Muscle of leg (tissue), 16 donors: Measurements from ENCODE around the gene NAAA. TPM values are rescaled to one million over a fixed set of nuclear protein-coding genes. Genes with fewer than 3 reads are reported as not detected.
"Not testable (repeated sequence)": the region's sequence is repeated elsewhere in the genome, so short reads cannot be mapped to it uniquely, and the experiment has no call there.

Experiments
- DNase-seq: peaks from one replicate; pipeline ENCODE4 v3.0.0; 2013
- H3K27ac ChIP-seq: one replicate; pipeline ENCODE4 v1.5.1; 2013; ENCODE audit warnings: mild to moderate bottlenecking, low read length, control low read depth
- H3K27me3 ChIP-seq: one replicate; pipeline ENCODE4 v1.6.1; 2013; ENCODE audit warnings: low read length; ENCODE audit not compliant: control insufficient read depth, insufficient read depth
- H3K36me3 ChIP-seq: one replicate; pipeline ENCODE4 v1.6.1; 2013; ENCODE audit warnings: low read length; ENCODE audit not compliant: control insufficient read depth, insufficient read depth
- H3K4me1 ChIP-seq: one replicate; pipeline ENCODE4 v1.6.1; 2013; ENCODE audit warnings: low read length; ENCODE audit not compliant: control insufficient read depth, insufficient read depth
- H3K4me3 ChIP-seq: one replicate; pipeline ENCODE4 v1.5.1; 2013; ENCODE audit warnings: low read length, control low read depth
- H3K9me3 ChIP-seq: replicated peaks from 2 replicates; pipeline ENCODE4 v1.6.1; 2013; ENCODE audit warnings: low read depth, low read length; ENCODE audit not compliant: control insufficient read depth
- WGBS: methylation state at CpG from one replicate; pipeline ENCODE4 v1.1.5; 2013; ENCODE audit warnings: missing lambda C conversion rate; ENCODE audit not compliant: insufficient coverage; 5-methylcytosine and 5-hydroxymethylcytosine counted together
- long read RNA-seq, 11 donors: transcript quantifications; one replicate each; lab custom pipeline, GENCODE V29; 2026
- polyA plus RNA-seq, 8 donors: library from polyadenylated mRNA; unstranded; fragments of 120-200 nt; gene quantifications; one replicate each; pipeline versions ENCODE4 v1.2.1 to v1.2.3, GENCODE V29; 2013; ENCODE audit warnings: inconsistent platforms in 1 of 8, low replicate concordance in 1 of 8; ENCODE audit not compliant: insufficient read length in 8 of 8, insufficient read depth in 1 of 8
- total RNA-seq: library from RNA; stranded (reverse); fragments of 120-200 nt; gene quantifications from one replicate; pipeline ENCODE4 v1.2.4, GENCODE V29; 2013

The NAAA gene
- total RNA-seq = 8.8 TPM
- 10 to 100 TPM in 7 of 8 donors, 1 to 10 TPM in 1; 7.4 to 21.6 (median 12.0) TPM for polyA plus RNA-seq
- long read RNA-seq, donor 1 = 0 reads
- long read RNA-seq, donor 2 = 0 reads
- long read RNA-seq, donor 3, partial matches to known transcripts = 0 of 5 reads
- long read RNA-seq, donor 3, other reads (novel, unspliced or antisense) = 0 of 5 reads
- long read RNA-seq, donor 4 = 0 reads
- long read RNA-seq, donor 5, partial matches to known transcripts = 0 of 7 reads
- long read RNA-seq, donor 5, other reads (novel, unspliced or antisense) = 0 of 7 reads
- long read RNA-seq, donor 6, partial matches to known transcripts = 0 of 5 reads
- long read RNA-seq, donor 6, other reads (novel, unspliced or antisense) = 0 of 5 reads
- long read RNA-seq, donor 7, partial matches to known transcripts = 0 of 2 reads
- long read RNA-seq, donor 7, other reads (novel, unspliced or antisense) = 0 of 2 reads
- long read RNA-seq, donor 8, partial matches to known transcripts = 0 of 3 reads
- long read RNA-seq, donor 8, other reads (novel, unspliced or antisense) = 0 of 3 reads
- long read RNA-seq, donor 9 = 0 reads
- long read RNA-seq, donor 10, partial matches to known transcripts = 0 of 2 reads
- long read RNA-seq, donor 10, other reads (novel, unspliced or antisense) = 0 of 2 reads
- long read RNA-seq, donor 11, partial matches to known transcripts = 0 of 1 reads
- long read RNA-seq, donor 11, other reads (novel, unspliced or antisense) = 0 of 1 reads

DNA sequence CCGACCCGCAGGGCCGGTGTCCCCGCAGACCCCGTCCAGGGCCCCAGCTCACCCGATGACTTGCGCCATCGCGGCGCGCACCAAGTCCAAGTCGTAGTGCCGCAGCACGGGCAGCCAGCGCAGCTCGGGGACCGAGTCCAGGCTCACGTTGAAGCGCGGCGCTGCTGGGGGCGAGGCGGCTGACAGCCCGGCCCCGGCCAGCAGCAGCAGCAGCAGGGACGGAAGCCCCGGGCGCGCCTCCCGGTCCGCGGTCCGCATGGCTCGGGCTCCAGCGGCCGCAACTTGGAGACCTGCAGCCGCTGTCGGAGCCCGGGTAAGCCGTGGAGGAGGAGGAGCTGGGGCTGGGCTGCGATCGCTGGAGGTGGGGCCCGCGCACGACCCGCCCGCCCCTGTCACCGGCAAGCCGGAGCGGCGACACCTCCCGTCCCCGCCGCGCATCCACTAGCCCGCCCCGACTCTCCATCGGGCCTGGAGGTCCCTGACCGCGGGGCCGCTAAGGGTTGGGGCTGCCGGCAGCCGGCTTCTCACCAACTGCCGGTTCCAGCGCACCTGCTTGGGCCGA lies at the start of gene NAAA:
Gene NAAA, minus strand, starts transcription at position 322 of the 562 bp plus-strand sequence. Its CDS starts 64 bp downstream, at position 258.
- WGBS = under 1% methylated on average over 64 of the region's 66 CpGs
- peaks cover 2% of the 10 kb centered on the region for H3K36me3 ChIP-seq
- H3K4me3 ChIP-seq = peak within 1 kb of the TSS; percentile 81
- peak; percentile 75 for DNase-seq
- peak within 1 kb of the TSS; percentile 71 for H3K27ac ChIP-seq
- peaks cover 2% of the 10 kb centered on the region for H3K4me1 ChIP-seq
- no peaks in the 10 kb centered on the region for H3K27me3 ChIP-seq
- H3K9me3 ChIP-seq = no peaks in the 10 kb centered on the region

DNA sequence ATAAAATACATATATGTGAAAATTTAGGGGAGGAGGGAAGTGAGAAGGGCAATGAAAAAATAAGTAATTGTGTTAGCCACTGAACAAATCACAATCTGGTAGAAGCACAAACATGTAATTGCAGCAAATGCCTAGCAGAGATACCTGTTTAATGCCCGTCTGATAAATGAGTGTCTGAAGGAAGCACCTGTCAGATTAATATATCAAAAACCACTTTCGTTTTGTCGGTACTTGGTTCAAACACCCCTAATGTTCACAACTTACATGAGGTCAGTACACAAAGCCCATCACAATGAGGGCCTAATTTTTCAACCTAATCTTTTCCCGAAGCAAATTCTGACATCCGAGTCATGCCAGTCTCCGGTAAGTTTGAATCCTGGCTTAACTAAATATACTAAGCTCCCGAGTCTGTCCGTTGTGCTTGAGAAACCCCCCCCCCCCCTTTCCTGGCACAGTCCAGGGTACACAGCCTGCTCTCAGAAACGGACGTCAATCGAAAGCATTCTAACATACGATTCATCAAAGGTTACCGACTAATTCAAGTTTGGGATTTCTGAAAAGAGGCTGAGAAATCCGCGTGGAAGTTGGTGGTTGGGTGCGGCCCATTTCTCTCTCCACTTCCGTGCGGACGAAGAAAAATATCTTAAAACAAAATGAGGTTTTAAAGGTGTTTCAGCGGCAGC lies 49.2 kb upstream of the NAAA start:
- no peaks in the 10 kb centered on the region for H3K9me3 ChIP-seq
- WGBS = 0% methylated on average over 7 of the region's 20 CpGs
- peaks cover 8% of the 10 kb centered on the region for H3K4me1 ChIP-seq
- peak; percentile 14 for DNase-seq
- peak overlapping the region; percentile 94 for H3K4me3 ChIP-seq
- H3K27me3 ChIP-seq = no peaks in the 10 kb centered on the region
- H3K27ac ChIP-seq = peak overlapping the region; percentile 82
- peaks cover 3% of the 10 kb centered on the region for H3K36me3 ChIP-seq

DNA sequence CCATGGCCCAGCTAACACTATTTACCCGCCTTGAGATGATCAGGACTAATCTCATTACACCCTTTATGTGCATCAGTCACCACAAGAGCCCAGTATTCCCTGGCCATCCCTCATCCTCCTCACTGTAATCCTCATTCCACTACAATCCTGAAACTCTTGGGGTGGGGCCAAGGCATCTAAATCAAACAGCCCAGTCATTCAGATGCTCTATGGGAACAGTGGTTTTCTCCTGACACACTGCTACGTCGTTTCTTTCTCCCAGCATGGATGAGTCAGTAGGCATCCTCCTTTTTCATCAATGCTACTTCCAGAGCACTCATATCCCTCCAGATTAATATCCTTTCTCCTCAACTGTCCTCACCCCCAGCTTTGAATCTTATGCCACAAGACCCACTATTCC lies 44.3 kb upstream of the NAAA start:
- H3K27me3 ChIP-seq = no peaks in the 10 kb centered on the region
- 89% methylated on average over 3 of the region's 3 CpGs for WGBS
- H3K4me3 ChIP-seq = no peak overlapping the region
- no peak for DNase-seq
- peaks cover 8% of the 10 kb centered on the region for H3K36me3 ChIP-seq
- no peaks in the 10 kb centered on the region for H3K9me3 ChIP-seq
- peaks cover 6% of the 10 kb centered on the region for H3K4me1 ChIP-seq
- H3K27ac ChIP-seq = no peak overlapping the region

DNA sequence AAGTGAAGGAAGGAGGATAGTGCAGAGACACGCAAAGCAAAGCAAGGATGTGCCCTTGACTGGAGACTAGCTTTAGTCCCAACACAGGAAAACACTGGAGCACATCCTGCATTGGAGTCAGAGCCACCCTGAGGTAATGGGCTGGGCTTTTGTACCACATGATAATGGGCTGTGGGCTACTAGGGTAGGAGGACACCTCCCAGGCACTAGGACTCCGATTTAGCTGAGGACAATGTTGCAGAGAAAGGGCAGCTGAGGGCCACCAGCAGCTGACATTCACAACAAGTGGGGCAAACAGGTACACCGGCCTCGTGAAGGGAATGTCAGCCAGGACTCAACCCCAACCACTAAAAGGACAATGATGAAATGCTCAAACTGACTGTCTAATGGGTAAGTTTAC lies 39.8 kb upstream of the NAAA start:
- Histone ChIP-seq H3K36me3 (peaks cover 32% of the 10 kb centered on the region), H3K27ac (no peak overlapping the region), H3K9me3 (peaks cover 2% of the 10 kb centered on the region), H3K4me1 (no peaks in the 10 kb centered on the region), H3K27me3 (no peaks in the 10 kb centered on the region), H3K4me3 (no peak overlapping the region)
- 84% methylated on average over 2 of the region's 4 CpGs for WGBS
- DNase-seq = no peak

DNA sequence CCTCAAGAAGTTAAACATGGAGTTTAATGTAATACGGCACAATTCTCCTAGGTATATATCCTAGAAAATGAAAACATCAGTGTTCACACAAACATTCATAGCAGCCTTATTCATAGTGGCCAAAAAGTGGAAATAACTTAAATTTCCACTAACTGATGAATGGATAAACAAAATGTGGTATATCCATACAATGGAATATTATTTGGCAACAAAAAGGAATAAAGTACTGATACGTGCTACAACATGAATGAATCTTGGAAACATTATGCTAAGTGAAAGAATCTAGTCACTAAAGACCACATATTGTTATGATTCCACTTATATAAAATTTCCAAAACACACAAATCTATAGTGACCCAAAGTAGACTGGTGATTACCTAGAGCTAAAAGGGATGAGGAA lies 35.4 kb upstream of the NAAA start:
- no peak overlapping the region for H3K4me3 ChIP-seq
- no peaks in the 10 kb centered on the region for H3K27me3 ChIP-seq
- peaks cover 2% of the 10 kb centered on the region for H3K9me3 ChIP-seq
- no CpG with 5 or more reads among the region's 2 CpGs for WGBS
- no peak overlapping the region for H3K27ac ChIP-seq
- peaks cover 55% of the 10 kb centered on the region for H3K36me3 ChIP-seq
- H3K4me1 ChIP-seq = no peaks in the 10 kb centered on the region
- no peak for DNase-seq

DNA sequence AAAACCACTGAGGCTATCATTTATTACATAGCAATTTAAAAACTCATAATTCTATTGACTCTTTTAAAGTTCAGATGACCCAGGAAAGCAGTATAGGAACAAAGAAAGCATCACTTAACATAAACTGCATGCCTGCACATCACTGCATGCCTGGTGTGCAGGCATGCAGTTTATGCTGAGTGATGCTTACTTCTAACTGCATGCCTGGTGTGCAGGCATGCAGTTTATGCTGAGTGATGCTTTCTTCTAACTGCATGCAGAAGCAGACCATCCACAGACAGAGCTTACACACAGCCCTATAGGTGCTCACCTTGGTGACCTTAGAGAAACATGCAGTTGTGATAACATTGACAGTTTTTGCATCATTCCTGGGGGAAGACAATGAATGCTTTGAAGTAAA lies 33.0 kb upstream of the NAAA start:
- DNase-seq = no peak
- Histone ChIP-seq H3K4me3 (no peak overlapping the region), H3K36me3 (peaks cover 67% of the 10 kb centered on the region), H3K9me3 (peaks cover 2% of the 10 kb centered on the region), H3K27ac (no peak overlapping the region), H3K4me1 (no peaks in the 10 kb centered on the region), H3K27me3 (no peaks in the 10 kb centered on the region)

DNA sequence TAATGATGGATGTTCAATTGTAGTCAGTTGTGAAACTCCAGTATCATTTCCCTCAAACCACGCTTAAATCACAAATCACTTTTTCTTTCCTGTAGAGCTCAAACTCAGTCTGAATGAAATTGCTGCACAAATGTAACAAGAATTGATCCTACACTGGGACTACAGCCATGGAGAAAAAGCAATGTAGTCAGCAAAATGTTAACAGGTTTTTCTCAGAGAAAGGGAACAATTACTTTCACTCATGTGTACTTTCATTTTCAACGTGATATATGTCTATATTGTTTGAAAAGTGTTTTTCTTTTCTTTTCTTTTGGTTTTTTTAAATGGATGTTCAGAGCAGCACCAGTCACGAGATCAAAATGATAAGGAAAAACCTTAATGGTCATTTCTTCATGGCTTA lies 27.3 kb upstream of the NAAA start:
- Histone ChIP-seq H3K4me3 (no peak overlapping the region), H3K4me1 (no peaks in the 10 kb centered on the region), H3K9me3 (peaks cover 4% of the 10 kb centered on the region), H3K27ac (no peak overlapping the region), H3K36me3 (peaks cover 57% of the 10 kb centered on the region), H3K27me3 (no peaks in the 10 kb centered on the region)
- DNase-seq = no peak
- no CpG with 5 or more reads among the region's 3 CpGs for WGBS

DNA sequence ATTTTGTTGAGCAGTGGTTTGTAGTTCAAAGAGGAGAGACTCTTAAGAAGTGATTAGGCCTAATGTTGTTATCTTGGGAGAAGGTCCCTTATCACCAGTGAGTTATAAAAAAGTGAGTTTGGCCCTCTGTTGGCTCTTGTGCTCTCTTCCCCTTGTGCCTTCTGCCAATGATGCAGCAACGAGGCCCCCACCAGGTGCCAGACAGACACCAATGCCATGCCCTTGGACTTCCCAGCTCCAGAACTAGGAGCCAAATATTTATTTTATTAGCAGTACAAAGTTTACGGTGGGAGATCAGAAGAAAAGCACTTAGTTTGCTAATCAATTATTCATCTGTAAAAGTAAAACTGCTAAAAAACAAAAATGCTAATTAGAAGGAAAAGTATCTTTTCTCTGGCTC lies 22.7 kb upstream of the NAAA start:
- WGBS = no CpG with 5 or more reads among the region's 2 CpGs
- no peak overlapping the region for H3K4me3 ChIP-seq
- H3K36me3 ChIP-seq = peaks cover 55% of the 10 kb centered on the region
- no peaks in the 10 kb centered on the region for H3K4me1 ChIP-seq
- H3K9me3 ChIP-seq = peaks cover 4% of the 10 kb centered on the region
- DNase-seq = no peak
- H3K27me3 ChIP-seq = no peaks in the 10 kb centered on the region
- no peak overlapping the region for H3K27ac ChIP-seq

DNA sequence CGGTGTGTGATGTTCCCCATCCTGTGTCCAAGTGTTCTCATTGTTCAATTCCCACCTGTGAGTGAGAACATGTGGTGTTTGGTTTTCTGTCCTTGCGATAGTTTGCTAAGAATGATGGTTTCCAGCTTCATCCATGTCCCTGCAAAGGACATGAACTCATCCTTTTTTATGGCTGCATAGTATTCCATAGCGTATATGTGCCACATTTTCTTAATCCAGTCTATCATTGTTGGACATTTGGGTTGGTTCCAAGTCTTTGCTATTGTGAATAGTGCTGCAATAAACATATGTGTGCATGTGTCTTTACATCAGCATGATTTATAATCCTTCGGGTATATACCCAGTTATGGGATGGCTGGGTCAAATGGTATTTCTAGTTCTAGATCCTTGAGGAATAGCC lies 21.3 kb upstream of the NAAA start:
- not testable (repeated sequence) for H3K27me3 ChIP-seq, H3K4me3 ChIP-seq, DNase-seq, H3K27ac ChIP-seq, H3K9me3 ChIP-seq, H3K4me1 ChIP-seq
- peaks cover 60% of the 10 kb centered on the region for H3K36me3 ChIP-seq
- no CpG with 5 or more reads among the region's 4 CpGs for WGBS

DNA sequence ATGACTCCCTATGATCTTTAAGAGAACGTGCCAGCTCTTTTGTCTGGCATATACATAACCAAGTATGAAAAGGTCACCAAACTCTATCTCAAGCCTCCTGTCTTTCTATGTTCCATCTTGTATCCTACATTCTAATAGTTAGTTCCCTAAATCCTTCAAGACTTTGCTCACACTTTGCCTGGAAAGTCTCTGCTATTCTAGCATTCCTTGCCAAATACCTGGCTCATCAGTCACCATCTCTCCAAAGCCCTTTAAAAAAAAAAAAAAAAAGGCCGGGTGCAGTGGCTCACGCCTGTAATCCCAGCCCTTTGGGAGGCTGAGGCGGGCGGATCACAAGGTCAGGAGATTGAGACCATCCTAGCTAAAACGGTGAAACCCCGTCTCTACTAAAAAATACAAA lies 17.7 kb upstream of the NAAA start:
- WGBS = no CpG with 5 or more reads among the region's 7 CpGs
- H3K27me3 ChIP-seq, H3K27ac ChIP-seq, H3K4me1 ChIP-seq, H3K4me3 ChIP-seq, H3K9me3 ChIP-seq, DNase-seq: not testable (repeated sequence)
- H3K36me3 ChIP-seq = peaks cover 60% of the 10 kb centered on the region
